Activated gamma-delta T cell treated with Interleukin-2 at 50 U/mL for 16 hours (primary cell): Measurements from ENCODE around the gene NME7.

Experiments
- DNase-seq: peaks from one replicate; pipeline ENCODE4 v3.0.0-alpha.2; 2020

NME7 gene

GRCh38 chr1:169121146-169121923 lies 246.3 kb downstream of the NME7 start:
- DNase-seq: no peak

GRCh38 chr1:169120066-169120465 lies 247.5 kb downstream of the NME7 start:
- DNase-seq: no peak

- DNase-seq: no peak
These were observed 248.2 kb downstream of the NME7 start for GRCh38 chr1:169119405-169119804.

- no peak for DNase-seq
These were observed 249.4 kb downstream of the NME7 start for GRCh38 chr1:169118227-169118626.

- DNase-seq: no peak
These were observed 250.0 kb downstream of the NME7 start for GRCh38 chr1:169117599-169117998.

GRCh38 chr1:169117014-169117413 lies 250.6 kb downstream of the NME7 start:
- no peak for DNase-seq

- DNase-seq: no peak
These were observed 251.6 kb downstream of the NME7 start for GRCh38 chr1:169115891-169116585.

GRCh38 chr1:169113613-169114119 lies 253.9 kb downstream of the NME7 start:
- no peak for DNase-seq

- no peak for DNase-seq
These were observed 255.4 kb downstream of the NME7 start for GRCh38 chr1:169112241-169112640.

GRCh38 chr1:169111472-169111871 lies 256.1 kb downstream of the NME7 start:
- no peak for DNase-seq

GRCh38 chr1:169110689-169111447 lies 256.7 kb downstream of the NME7 start:
- DNase-seq: no peak

- DNase-seq: no peak
These were observed 257.4 kb downstream of the NME7 start for GRCh38 chr1:169110236-169110635.

- DNase-seq: no peak
These were observed 257.9 kb downstream of the NME7 start for GRCh38 chr1:169109561-169110134.

- DNase-seq: no peak
These were observed 258.6 kb downstream of the NME7 start for GRCh38 chr1:169108863-169109560.

- DNase-seq: no peak
These were observed 259.4 kb downstream of the NME7 start for GRCh38 chr1:169108223-169108622.

GRCh38 chr1:169107603-169108208 lies 259.9 kb downstream of the NME7 start:
- no peak for DNase-seq

GRCh38 chr1:169106921-169107602 lies 260.5 kb downstream of the NME7 start:
- DNase-seq: no peak

- peak; percentile 76 for DNase-seq
These were observed 261.3 kb downstream of the NME7 start, which contains the start of gene ATP1B1 for GRCh38 chr1:169106095-169106920. Gene ATP1B1 (plus strand): TSS chr1:169106690. CDS start chr1:169106830, 140 bp downstream.

- DNase-seq: peak; percentile 31
These were observed 262.0 kb downstream of the NME7 start for GRCh38 chr1:169105434-169106094.

- no peak for DNase-seq
These were observed 262.5 kb downstream of the NME7 start for GRCh38 chr1:169105087-169105433.
